Suprapubic skin (tissue), 4 donors: ENCODE measurements around the gene SLC25A47. TPM values are rescaled to one million over a fixed set of nuclear protein-coding genes. Genes with fewer than 3 reads are reported as not detected.

ENCODE experiments used
- DNase-seq, 2 donors: peaks; one replicate each; pipeline ENCODE4 v3.0.0-alpha.2; 2019; ENCODE audit warnings: low spot score in 2 of 2
- H3K27ac ChIP-seq: fragments of 200-600 bp; sonication (generic); one replicate; pipeline ENCODE4 v1.5.1; 2019
- H3K27me3 ChIP-seq: fragments of 200-600 bp; sonication (generic); one replicate; pipeline ENCODE4 v1.5.1; 2019
- H3K36me3 ChIP-seq: fragments of 200-600 bp; sonication (generic); one replicate; pipeline ENCODE4 v1.5.1; 2019
- H3K4me1 ChIP-seq: fragments of 200-600 bp; sonication (generic); one replicate; pipeline ENCODE4 v1.5.1; 2019
- H3K4me3 ChIP-seq: fragments of 200-600 bp; sonication (generic); one replicate; pipeline ENCODE4 v1.5.1; 2019; ENCODE audit warnings: mild to moderate bottlenecking
- H3K9me3 ChIP-seq: fragments of 200-600 bp; sonication (generic); one replicate; pipeline ENCODE4 v1.5.1; 2019
- EP300 ChIP-seq: sonication (generic); formaldehyde crosslinking; IDR thresholded peaks from one replicate; pipeline ENCODE4 v1.6.1; 2017; ENCODE audit warnings: antibody characterized with exemption
- POLR2A ChIP-seq, 2 donors: fragments of 450-650 bp; IDR thresholded peaks; one replicate each; pipeline ENCODE4 v1.6.1; 2017; ENCODE audit warnings: antibody characterized with exemption in 2 of 2, mild to moderate bottlenecking in 2 of 2, moderate library complexity in 2 of 2
- POLR2AphosphoS5 ChIP-seq, 3 donors: sonication (generic); formaldehyde crosslinking; IDR thresholded peaks; one replicate each; pipeline ENCODE4 v1.6.1; 2017; ENCODE audit warnings: antibody characterized with exemption in 3 of 3
- WGBS: methylation state at CpG from one replicate; pipeline ENCODE4 v1.1.5; 2018; 5-methylcytosine and 5-hydroxymethylcytosine counted together
- total RNA-seq, 4 donors: library from RNA; depleted of rRNA; stranded (reverse); fragments of >200 nt; gene quantifications; one replicate each; pipeline ENCODE4 v1.1.0, GENCODE V29; 2016
- TF ChIP-seq, protein P1 (sequence below), 2 donors: fragments of 200-600 bp in 1 of 2; fragments of 450-650 bp in 1 of 2; sonication (generic) in 1 of 2; IDR thresholded peaks; one replicate each; pipeline ENCODE4 v1.5.1; 2016 to 2019; ENCODE audit warnings: antibody characterized with exemption in 2 of 2, mild to moderate bottlenecking in 1 of 2, moderate library complexity in 1 of 2

The SLC25A47 gene
- total RNA-seq, 4 donors from 2014 or later, result 0.30 to 1.4 TPM; not detected in 2

DNA sequence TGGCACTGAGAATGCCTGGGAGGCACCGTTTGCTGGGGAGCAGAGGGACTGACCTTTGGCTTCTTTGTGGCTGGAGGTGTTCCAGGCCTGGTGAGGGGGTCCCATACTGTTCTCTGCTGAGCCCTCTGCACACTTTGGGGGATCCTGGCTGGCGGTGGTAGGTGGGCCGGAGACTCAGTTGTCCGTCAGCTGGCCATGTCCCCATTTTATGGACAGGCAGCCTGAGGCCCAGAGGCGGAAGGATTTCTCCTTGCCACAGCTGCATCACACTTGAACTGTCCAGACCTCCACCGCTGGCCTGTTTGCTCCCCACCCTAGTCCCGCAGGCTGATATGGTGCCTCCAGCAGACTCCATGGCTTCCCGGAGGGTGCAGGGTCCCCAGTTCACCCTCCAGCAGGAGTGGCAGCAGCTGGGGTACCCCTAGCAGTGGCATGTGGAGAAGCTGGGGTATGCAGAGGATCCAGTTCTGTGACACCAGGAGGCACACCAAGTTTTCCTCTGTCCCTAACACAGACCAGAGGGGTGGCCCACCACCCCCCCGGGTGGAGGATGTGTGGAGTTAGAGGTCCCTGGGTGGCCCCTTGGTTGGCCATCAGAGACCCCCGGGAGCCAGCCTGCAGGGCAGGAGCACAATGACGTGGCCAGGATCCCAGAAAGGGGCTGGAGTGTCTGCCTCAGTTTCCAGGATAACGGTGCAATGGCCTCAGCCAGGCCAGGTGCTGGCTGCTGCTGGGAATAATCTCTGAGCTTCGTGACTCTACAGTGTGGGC lies 31.6 kb upstream of the SLC25A47 start:
- TF ChIP-seq POLR2AphosphoS5 (IDR thresholded peaks at IDR 0.05) (no peak), POLR2A (IDR thresholded peaks at IDR 0.05) (no peak), EP300 (no peak)
- TF ChIP-seq, protein P1, sequence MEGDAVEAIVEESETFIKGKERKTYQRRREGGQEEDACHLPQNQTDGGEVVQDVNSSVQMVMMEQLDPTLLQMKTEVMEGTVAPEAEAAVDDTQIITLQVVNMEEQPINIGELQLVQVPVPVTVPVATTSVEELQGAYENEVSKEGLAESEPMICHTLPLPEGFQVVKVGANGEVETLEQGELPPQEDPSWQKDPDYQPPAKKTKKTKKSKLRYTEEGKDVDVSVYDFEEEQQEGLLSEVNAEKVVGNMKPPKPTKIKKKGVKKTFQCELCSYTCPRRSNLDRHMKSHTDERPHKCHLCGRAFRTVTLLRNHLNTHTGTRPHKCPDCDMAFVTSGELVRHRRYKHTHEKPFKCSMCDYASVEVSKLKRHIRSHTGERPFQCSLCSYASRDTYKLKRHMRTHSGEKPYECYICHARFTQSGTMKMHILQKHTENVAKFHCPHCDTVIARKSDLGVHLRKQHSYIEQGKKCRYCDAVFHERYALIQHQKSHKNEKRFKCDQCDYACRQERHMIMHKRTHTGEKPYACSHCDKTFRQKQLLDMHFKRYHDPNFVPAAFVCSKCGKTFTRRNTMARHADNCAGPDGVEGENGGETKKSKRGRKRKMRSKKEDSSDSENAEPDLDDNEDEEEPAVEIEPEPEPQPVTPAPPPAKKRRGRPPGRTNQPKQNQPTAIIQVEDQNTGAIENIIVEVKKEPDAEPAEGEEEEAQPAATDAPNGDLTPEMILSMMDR (IDR thresholded peaks at IDR 0.05), result no peak
- WGBS, result 80% methylated on average over 1 of the region's 13 CpGs
- DNase-seq, result peak; percentile 59 to 66

DNA sequence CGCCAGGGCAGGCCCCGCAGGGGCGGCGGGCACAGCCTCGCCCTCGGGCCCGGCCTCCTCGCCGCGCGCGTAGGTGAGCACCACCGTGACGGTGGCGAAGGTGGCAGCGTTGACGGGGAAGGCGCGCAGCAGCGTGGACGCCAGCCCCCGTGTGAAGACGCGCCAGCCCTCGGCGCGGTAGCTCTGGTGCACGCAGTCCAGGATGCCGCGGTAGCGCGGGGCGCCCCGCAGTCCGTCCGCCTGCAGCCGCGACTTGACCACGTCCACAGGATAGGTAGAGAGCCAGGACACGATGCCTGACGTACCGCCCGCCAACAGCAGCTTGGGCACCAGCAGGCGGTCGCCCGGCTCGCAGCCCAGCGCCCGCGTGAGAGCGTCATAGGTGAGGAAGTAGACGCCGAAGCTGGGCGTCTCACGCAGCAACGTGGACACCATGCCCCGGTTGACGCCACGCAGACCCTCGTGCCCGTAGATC lies 30.8 kb upstream of the SLC25A47 start:
- WGBS, result 95% methylated on average over 37 of the region's 61 CpGs
- Histone ChIP-seq H3K4me1 (peaks cover 54% of the 10 kb centered on the region), H3K9me3 (no peaks in the 10 kb centered on the region), H3K4me3 (no peak overlapping the region), H3K27ac (no peak overlapping the region), H3K27me3 (no peaks in the 10 kb centered on the region), H3K36me3 (peaks cover 31% of the 10 kb centered on the region)
- TF ChIP-seq, protein P1 (IDR thresholded peaks at IDR 0.05), result no peak
- TF ChIP-seq EP300 (no peak), POLR2AphosphoS5 (IDR thresholded peaks at IDR 0.05) (no peak), POLR2A (IDR thresholded peaks at IDR 0.05) (no peak)
- DNase-seq, result peak in 1 of 2 donors; percentile 44

More for the DNA sequence above, 31.6 kb upstream of the SLC25A47 start:
- H3K36me3 ChIP-seq, result peaks cover 31% of the 10 kb centered on the region
- no peaks in the 10 kb centered on the region for H3K27me3 ChIP-seq
- no peaks in the 10 kb centered on the region for H3K9me3 ChIP-seq
- H3K27ac ChIP-seq, result no peak overlapping the region
- peaks cover 45% of the 10 kb centered on the region for H3K4me1 ChIP-seq
- no peak overlapping the region for H3K4me3 ChIP-seq

DNA sequence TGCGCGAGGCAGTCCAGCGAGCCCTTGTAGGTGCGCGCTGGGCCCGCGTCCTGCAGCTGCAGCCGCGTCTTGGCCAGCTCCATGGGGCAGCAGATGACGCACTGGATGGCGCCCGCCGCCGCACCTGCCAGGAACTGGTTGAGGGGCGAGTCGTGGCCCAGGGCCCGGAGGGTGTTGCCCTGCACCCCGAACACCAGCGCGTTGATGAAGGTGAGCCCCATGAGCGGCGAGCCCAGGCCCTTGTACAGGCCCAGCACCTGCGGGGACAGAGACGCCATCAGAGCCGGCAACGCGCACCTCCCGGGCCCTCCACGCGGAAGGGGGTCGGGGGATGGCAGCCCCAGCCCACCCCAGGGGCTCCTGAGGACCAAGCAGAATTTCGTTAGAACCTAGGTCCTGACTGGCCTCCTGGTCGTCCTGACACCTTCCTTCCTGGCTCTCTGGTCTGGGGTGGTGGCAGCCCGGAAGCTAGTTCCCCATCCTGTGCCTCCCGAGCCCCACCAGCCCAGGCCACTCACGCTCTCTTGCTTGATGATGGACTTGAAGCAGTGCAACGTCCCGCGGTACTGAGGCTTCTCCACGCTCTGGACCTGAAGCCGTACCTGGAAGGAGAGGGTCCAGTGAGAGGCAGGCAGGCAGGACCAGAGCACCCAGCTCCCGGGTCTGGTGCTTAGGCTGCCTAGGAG lies 30.2 kb upstream of the SLC25A47 start:
- H3K4me3 ChIP-seq, result no peak overlapping the region
- no peaks in the 10 kb centered on the region for H3K27me3 ChIP-seq
- DNase-seq, result peak; percentile 64 to 78
- TF ChIP-seq EP300 (no peak), POLR2AphosphoS5 (IDR thresholded peaks at IDR 0.05) (no peak), POLR2A (IDR thresholded peaks at IDR 0.05) (no peak)
- TF ChIP-seq, protein P1 (IDR thresholded peaks at IDR 0.05), result no peak
- no peaks in the 10 kb centered on the region for H3K9me3 ChIP-seq
- peaks cover 31% of the 10 kb centered on the region for H3K36me3 ChIP-seq
- H3K27ac ChIP-seq, result no peak overlapping the region
- H3K4me1 ChIP-seq, result peaks cover 59% of the 10 kb centered on the region
- 88% methylated on average over 20 of the region's 42 CpGs for WGBS

DNA sequence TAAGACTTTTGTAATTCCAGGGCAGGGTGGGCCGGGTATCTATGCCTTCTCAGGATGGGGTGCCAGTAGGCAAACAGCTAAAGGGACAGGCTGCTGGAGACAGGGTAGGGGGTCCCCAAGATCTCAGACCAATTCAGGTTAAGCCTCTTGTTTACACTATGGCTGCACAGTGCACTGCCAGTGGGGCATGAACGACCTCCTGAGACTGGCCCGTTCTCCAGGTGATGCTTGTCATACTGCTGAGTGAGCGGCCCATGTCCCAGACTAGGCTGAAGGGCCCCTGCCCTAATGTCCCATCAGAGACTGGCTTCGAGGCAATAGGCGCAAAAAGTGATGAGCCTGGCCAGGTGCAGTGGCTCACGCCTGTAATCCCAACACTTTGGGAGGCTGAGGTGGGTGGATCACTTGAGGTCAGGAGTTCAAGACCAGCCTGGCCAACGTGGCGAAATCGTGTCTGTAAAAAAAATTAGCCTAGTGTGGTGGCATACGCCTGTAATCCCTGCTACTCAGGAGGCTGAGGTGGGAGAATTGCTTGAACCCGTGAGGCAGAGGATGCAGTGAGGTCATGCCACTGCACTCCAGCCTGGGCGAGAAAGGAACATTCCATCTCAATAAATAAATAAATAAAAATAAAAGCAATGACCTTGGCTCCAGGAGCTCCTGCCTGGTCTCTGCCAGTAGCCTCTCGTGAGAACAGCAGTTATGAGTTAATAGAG lies 29.5 kb upstream of the SLC25A47 start:
- no peak for TF ChIP-seq EP300
- TF ChIP-seq POLR2A (IDR thresholded peaks at IDR 0.05), result no peak
- TF ChIP-seq, protein P1 (IDR thresholded peaks at IDR 0.05), result no peak
- TF ChIP-seq POLR2AphosphoS5 (IDR thresholded peaks at IDR 0.05), result no peak
- DNase-seq, result peak; percentile 43 to 58
- H3K4me1 ChIP-seq, result peaks cover 60% of the 10 kb centered on the region
- 70% methylated on average over 12 of the region's 14 CpGs for WGBS
- H3K4me3 ChIP-seq, result no peak overlapping the region
- no peaks in the 10 kb centered on the region for H3K9me3 ChIP-seq
- no peak overlapping the region for H3K27ac ChIP-seq
- no peaks in the 10 kb centered on the region for H3K27me3 ChIP-seq
- peaks cover 31% of the 10 kb centered on the region for H3K36me3 ChIP-seq
